HG02852 (cell line): Measurements from ENCODE around the gene CDH1.

Source experiments
- ATAC-seq: cut with Tn5 transposase; IDR thresholded peaks from one replicate; pipeline ENCODE4 v1.9.1; 2021; ENCODE audit warnings: mild to moderate bottlenecking, moderate library complexity; ENCODE audit not compliant: unreplicated experiment

CDH1 gene

GRCh38 chr16:68759062-68759461, 22.0 kb downstream of the CDH1 start:
- no peak for ATAC-seq

- ATAC-seq, result peak; percentile 43
Measured at GRCh38 chr16:68760671-68761275, 23.7 kb downstream of the CDH1 start.

- ATAC-seq, result no peak
Measured at GRCh38 chr16:68762996-68763756, 26.1 kb downstream of the CDH1 start.

- no peak for ATAC-seq
Measured at GRCh38 chr16:68764862-68765261, 27.8 kb downstream of the CDH1 start.

GRCh38 chr16:68767581-68767980, 30.5 kb downstream of the CDH1 start:
- no peak for ATAC-seq

- ATAC-seq, result no peak
Measured at GRCh38 chr16:68768175-68768574, 31.1 kb downstream of the CDH1 start.

GRCh38 chr16:68768771-68769170, 31.7 kb downstream of the CDH1 start:
- ATAC-seq, result no peak

GRCh38 chr16:68770671-68771070, 33.6 kb downstream of the CDH1 start:
- no peak for ATAC-seq

- no peak for ATAC-seq
Measured at GRCh38 chr16:68772030-68772681, 35.1 kb downstream of the CDH1 start.

GRCh38 chr16:68772871-68773270, 35.8 kb downstream of the CDH1 start:
- ATAC-seq, result no peak

- ATAC-seq, result no peak
Measured at GRCh38 chr16:68774982-68775634, 38.0 kb downstream of the CDH1 start.

GRCh38 chr16:68776821-68777485, 39.9 kb downstream of the CDH1 start:
- peak; percentile 87 for ATAC-seq

- no peak for ATAC-seq
Measured at GRCh38 chr16:68778551-68779231, 41.6 kb downstream of the CDH1 start.

- no peak for ATAC-seq
Measured at GRCh38 chr16:68779891-68780290, 42.8 kb downstream of the CDH1 start.

- ATAC-seq, result no peak
Measured at GRCh38 chr16:68781784-68782183, 44.7 kb downstream of the CDH1 start.

- ATAC-seq, result peak; percentile 65
Measured at GRCh38 chr16:68782198-68783174, 45.4 kb downstream of the CDH1 start.

- ATAC-seq, result no peak
Measured at GRCh38 chr16:68784226-68784625, 47.1 kb downstream of the CDH1 start.

GRCh38 chr16:68784721-68785120, 47.6 kb downstream of the CDH1 start:
- no peak for ATAC-seq

GRCh38 chr16:68785715-68786114, 48.6 kb downstream of the CDH1 start:
- no peak for ATAC-seq
